ENCODE measurements around the gene HTR4.
"Not testable (repeated sequence)": the region's sequence is repeated elsewhere in the genome, so short reads cannot be mapped to it uniquely, and the experiment has no call there.

HTR4 gene

GRCh38 chr5:148535190-148535589, 119.1 kb downstream of the HTR4 start:
- no peak for DNase-seq

GRCh38 chr5:148532969-148533670, 121.2 kb downstream of the HTR4 start:
- DNase-seq = no peak

GRCh38 chr5:148529450-148529849, 124.9 kb downstream of the HTR4 start:
- DNase-seq = not testable (repeated sequence)

- DNase-seq = peak in 1 of 58 donors; percentile 30
Observed at GRCh38 chr5:148524721-148525120, 129.6 kb downstream of the HTR4 start.

GRCh38 chr5:148523139-148523538, 131.2 kb downstream of the HTR4 start:
- no peak for DNase-seq

- DNase-seq = no peak
Observed at GRCh38 chr5:148515460-148515859, 138.9 kb downstream of the HTR4 start.

GRCh38 chr5:148514344-148514743, 140.0 kb downstream of the HTR4 start:
- no peak for DNase-seq

- no peak for DNase-seq
Observed at GRCh38 chr5:148512498-148512897, 141.8 kb downstream of the HTR4 start.

GRCh38 chr5:148511810-148512347, 142.4 kb downstream of the HTR4 start:
- peak in 1 of 58 donors; percentile 8 for DNase-seq

- no peak for DNase-seq
Observed at GRCh38 chr5:148509893-148510292, 144.4 kb downstream of the HTR4 start.

- DNase-seq = no peak
Observed at GRCh38 chr5:148507648-148508047, 146.7 kb downstream of the HTR4 start.

- DNase-seq = no peak
Observed at GRCh38 chr5:148499452-148499851, 154.9 kb downstream of the HTR4 start.

GRCh38 chr5:148497757-148498156, 156.6 kb downstream of the HTR4 start:
- DNase-seq = no peak

GRCh38 chr5:148492351-148492750, 162.0 kb downstream of the HTR4 start:
- DNase-seq = no peak

GRCh38 chr5:148491793-148492184, 162.5 kb downstream of the HTR4 start:
- no peak for DNase-seq

- peak in 3 of 58 donors; percentile 4 to 54 (median 5) for DNase-seq
Observed at GRCh38 chr5:148491015-148491792, 163.1 kb downstream of the HTR4 start.

- no peak for DNase-seq
Observed at GRCh38 chr5:148488757-148489156, 165.6 kb downstream of the HTR4 start.

GRCh38 chr5:148486456-148486855, 167.9 kb downstream of the HTR4 start:
- DNase-seq = peak in 1 of 58 donors; percentile 40

GRCh38 chr5:148484651-148485050, 169.7 kb downstream of the HTR4 start:
- DNase-seq = no peak

GRCh38 chr5:148483750-148484149, 170.6 kb downstream of the HTR4 start:
- no peak for DNase-seq

GRCh38 chr5:148482697-148483462, 171.4 kb downstream of the HTR4 start:
- peak in 8 of 58 donors; percentile 1 to 11 (median 6) for DNase-seq

- DNase-seq = no peak
Observed at GRCh38 chr5:148482196-148482595, 172.1 kb downstream of the HTR4 start.

All from anterior cingulate cortex (tissue), 58 donors.